ENCODE data around the gene MS4A8.

GRCh38 chr11:60747359-60747873, 48.0 kb downstream of the MS4A8 start:
- TF ChIP-seq CTCF (IDR thresholded peaks at IDR 0.05) (no peak), CBFB (CRISPR knock-in tag; IDR thresholded peaks at IDR 0.05; ENCODE audit: low read depth) (no peak), E2F4 (CRISPR knock-in tag; IDR thresholded peaks at IDR 0.05; ENCODE audit: borderline replicate concordance, low read depth) (no peak), ZBTB43 (CRISPR knock-in tag; IDR thresholded peaks at IDR 0.05) (peak; percentile 74; the same call in 1 of the 2 replicates), SMAD3 (CRISPR knock-in tag; IDR thresholded peaks at IDR 0.05; ENCODE audit: borderline replicate concordance) (no peak), FOXP4 (CRISPR knock-in tag; IDR thresholded peaks at IDR 0.05) (no peak), JUN (CRISPR knock-in tag; IDR thresholded peaks at IDR 0.05) (no peak), RELA (CRISPR knock-in tag; IDR thresholded peaks at IDR 0.05; ENCODE audit: borderline replicate concordance) (no peak), ZNF232 (CRISPR knock-in tag; IDR thresholded peaks at IDR 0.05) (no peak), ATF2 (CRISPR knock-in tag; IDR thresholded peaks at IDR 0.05; ENCODE audit: borderline replicate concordance, low read depth) (no peak), NR2C2 (CRISPR knock-in tag; IDR thresholded peaks at IDR 0.05) (no peak), E2F5 (CRISPR knock-in tag; IDR thresholded peaks at IDR 0.05) (no peak), ZNF121 (CRISPR knock-in tag; IDR thresholded peaks at IDR 0.05) (no peak), ELF4 (CRISPR knock-in tag; IDR thresholded peaks at IDR 0.05; ENCODE audit: low read depth) (no peak)
